COLO668 (cell line): ENCODE results near the gene TBX18.

Experiments used
- DNase-seq: peaks from one replicate; lab custom pipeline; 2025; ENCODE audit not compliant: unreplicated experiment; lab: John Stamatoyannopoulos, UW

TBX18 gene

DNA sequence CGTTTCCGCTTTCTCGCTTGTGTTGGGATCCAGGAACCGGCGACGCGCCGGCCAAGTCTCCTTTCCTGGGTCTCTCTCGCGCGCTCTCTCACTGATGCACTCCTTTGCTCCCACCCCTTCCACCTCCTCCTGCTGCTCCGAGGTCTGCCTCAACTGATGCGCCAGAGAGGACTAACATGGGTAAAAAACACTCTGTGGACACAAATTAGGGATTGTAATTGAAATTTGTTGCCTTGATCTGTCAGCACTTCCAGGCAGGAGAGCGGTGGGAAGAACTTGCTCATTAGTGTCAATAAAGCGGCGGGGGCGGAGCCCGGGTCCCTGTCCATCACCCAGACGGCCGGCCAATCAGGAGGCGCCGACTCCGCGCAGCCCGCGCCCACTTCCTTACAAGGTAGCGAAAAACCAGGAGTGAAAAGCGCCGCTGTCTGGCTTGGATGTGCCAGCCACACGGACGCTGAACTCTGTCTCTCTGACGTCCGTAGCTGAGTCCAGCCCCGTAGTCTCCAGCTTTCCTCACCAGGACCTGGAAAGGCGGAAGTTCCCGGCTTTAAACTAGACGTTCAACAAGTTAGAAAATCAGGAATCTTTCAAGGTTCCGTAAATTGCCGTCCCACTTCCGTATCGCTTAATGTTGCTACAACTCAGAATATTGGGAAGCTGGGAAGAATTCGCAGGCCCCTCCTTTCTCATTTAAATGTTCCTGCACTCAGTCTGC is at the start of gene TBX18:
TSS of gene TBX18 (minus strand) at position 267 of the 718 bp plus-strand sequence. CDS start 417 bp downstream, outside the sequence.
- DNase-seq = no peak

DNA sequence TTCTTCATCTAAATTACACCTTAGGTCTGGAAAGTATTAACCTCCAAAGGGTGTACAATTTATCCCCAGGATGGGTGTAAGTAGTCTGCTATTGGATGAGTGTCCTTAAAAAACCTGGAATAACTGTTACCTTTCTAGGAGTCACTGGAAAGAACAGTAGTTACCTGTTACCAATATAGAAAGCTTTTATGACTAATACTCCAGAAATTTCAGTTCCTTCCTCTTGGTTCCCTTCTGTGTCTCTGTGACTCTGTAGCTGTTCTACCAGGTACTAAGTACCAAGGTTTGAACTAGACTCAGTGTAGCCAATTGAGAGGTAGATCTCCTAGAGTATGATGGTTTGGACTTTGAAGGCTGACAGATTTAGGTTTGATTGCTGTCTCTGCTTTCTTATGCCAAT is 47.0 kb upstream of the TBX18 start:
- no peak for DNase-seq

DNA sequence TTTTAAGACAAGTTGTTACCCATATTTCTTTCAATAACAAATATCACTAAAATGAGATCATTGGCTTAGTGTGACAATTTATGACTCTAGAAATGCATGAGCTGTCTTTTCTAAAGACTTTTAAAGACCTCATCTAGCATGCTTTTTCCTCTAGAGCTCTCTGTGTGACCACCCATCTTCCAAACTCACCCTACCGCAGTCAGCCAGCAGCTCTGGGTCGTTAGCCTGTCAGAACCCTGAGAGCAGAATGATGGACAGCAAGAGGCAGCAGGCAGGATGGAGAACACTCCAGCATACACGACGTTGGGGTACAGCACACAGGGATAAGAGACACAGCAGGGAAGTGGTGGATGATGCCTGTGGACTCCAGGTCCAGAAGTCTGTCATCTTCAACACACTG is 45.1 kb upstream of the TBX18 start:
- DNase-seq = no peak

DNA sequence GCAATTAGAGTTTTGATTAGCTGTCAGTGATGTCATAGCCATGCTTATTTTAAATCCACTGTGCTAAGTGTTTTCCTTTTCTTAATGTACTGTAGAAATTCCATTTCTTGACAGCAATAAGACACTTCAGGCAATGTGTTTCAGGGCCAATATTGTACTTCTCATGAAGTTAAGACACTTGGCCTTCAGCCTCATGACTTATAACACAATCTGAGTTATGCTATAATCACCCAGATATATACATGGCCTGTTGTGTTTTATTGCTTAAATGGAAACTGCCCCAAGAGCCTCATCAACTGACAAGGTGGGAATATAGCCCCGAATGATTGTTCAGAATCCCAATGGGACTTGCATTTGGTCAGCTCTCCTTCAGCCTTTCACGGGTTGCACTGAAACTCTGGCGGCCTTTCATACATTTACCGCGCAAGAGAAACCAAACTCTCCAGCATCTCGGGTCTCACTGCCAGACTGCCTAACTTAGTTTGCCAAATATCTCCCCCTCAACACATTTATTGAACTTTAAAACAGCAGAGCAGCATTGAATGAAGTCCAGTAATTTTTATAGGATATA is 44.2 kb upstream of the TBX18 start:
- no peak for DNase-seq

DNA sequence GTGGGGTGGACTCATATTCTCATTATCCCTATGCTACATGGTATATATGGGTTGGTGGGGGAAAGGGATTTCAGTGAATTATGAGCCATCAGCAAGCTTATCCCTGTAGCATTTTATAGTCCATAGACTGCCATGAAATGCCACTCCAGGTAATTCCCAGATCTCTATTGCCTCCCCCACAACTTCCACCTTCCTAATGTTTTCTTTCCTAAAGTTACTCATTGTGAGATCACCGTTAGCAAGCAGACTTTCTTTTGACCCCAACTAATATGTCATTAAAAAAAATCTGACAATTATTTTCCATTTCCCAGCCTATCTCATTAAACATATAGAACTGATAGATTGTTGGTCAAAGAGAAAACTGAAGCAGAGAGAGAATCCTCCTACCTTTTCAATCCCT is 40.7 kb upstream of the TBX18 start:
- DNase-seq = no peak

DNA sequence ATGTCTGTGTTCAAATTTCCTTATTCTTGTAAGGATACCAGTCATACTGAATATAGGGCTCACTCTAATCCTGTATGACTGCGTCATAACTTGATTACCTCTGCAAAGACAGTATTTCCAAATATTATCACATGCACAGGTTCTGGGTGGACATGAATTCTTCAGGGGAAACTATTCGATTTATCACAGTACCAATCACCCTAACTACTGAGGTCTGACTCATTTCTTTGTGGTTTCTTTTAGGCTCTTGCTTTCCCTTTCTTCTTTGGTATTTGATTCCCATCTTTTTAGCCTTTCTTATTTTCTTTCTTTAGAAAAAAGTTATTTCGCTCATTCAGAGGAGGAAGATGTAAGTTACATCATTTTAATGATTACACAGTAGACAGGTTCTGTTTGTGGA is 40.3 kb upstream of the TBX18 start:
- DNase-seq = no peak

DNA sequence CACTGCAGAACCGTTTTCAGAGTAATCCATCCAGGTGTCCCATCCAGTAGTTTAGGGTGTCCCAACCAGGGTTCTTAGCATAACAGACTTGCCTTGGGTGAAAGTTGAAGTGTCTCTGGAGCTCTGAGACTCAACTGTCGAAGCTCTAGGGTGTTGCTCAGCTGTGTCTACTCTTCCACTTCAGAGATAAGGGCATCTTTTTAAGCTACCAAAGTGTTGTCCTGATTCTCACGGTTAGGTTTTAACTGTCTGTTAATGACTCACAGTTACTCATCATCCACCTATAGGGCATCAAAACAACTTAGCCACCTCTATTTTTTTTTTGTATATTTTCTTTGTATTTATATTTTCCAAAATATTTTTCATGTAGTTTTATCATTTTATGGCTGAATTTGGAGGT is 36.9 kb upstream of the TBX18 start:
- DNase-seq = no peak

DNA sequence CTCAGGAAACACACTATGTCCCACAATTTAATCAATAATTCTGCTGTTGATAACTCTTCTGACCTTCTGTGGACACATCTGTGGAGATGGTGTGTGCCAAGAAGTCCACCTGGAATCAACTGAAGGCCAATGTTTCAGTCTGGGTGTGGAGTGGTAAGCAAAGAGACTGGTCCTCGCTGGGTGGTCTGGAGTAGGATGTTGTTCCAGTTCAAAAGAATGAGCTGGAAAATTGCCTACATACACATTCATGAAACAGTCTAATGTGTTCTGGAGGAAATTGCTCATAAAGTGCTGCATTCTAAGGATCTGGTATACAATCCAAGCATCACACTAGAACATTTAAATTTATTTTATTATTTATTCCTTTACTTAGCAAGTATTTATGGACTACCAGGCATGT is 33.9 kb upstream of the TBX18 start:
- no peak for DNase-seq

DNA sequence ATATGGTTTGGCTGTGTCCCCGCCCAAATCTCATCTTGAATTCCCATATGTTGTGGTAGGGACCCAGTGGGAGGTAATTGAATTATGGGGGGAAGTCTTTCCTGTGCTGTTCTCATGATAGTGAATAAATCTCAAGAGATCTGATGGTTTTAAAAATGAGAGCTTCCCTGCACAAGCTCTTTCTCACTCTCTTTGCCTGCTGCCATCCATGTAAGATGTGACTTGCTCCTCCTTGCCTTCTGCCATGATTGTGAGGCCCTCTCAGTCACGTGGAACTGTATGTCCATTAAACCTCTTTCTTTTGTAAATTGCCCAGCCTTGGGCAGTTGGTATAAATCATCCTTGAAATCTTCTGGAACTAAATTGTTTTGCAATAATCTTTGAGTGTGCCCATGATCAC is 31.9 kb upstream of the TBX18 start:
- DNase-seq = no peak

DNA sequence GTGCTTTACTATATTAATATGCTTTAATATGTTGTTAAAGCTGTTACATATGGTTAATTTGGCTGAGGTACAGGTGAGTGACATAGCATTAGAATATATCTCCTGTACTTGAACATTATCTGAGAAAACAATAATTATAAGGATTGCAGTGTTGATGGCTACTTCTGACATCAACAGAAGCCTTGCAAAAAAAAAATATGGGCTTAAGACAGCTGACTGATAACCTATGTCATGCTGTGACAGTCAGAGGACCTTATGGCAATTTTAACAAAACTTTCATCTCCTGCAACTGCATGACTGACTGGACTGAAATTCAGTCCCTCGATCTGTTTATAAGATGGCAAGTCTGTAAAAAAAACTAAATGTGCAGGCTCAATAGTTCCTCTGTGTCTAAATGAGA is 27.5 kb upstream of the TBX18 start:
- no peak for DNase-seq

DNA sequence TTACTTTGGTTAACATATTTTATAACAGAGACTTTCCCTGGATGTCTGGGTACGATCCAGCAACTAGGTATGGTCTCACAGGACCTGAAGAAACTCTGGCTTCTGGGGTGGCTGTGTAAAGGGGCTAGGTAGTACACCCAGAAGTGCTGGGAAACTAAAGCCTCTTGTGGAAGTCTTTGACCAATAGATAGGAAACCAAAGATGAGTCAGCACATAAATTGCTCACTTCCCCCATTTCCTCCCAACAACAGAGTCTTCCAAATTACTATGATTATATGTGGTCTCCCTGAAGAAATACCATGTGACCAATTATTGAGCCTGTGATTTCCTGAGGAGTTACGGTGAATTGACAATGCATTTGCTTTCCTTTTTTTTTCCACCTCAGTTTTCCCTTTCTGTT is 26.8 kb upstream of the TBX18 start:
- no peak for DNase-seq

DNA sequence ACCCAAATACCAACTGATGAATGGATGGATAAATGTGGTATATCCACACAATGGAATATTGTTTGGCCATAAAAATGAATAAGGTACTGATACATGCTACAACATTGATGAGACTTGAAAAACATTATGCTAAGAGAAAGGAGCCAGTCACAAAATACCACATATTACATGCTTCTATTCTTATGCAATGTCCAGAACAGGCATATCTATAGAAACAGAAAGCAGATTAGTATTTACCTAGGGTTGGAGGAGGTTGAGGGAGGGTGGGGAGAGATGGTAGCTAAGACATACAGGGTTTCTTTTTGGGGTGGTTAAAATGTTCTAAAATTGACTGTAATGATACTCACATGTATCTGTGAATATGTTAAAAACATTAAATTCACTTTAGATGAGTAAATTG is 24.8 kb upstream of the TBX18 start:
- no peak for DNase-seq

DNA sequence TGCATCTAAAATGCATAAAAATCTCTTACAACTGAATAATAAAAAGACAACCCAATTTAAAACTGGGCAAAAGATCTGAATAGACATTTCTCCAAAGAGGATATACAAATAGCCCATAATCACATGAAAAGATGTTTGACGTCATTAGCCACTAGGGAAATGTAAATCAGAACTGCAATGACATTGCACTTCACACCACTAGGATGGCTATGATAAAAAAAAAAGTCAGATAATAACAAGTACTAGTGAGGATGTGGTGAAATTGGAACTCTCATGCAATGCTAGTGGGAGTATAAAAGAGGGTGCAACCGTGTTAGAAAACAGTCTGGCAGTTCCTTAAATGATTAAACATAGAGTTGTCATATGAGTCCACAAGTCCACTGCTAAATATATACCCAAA is 24.3 kb upstream of the TBX18 start:
- DNase-seq = no peak

DNA sequence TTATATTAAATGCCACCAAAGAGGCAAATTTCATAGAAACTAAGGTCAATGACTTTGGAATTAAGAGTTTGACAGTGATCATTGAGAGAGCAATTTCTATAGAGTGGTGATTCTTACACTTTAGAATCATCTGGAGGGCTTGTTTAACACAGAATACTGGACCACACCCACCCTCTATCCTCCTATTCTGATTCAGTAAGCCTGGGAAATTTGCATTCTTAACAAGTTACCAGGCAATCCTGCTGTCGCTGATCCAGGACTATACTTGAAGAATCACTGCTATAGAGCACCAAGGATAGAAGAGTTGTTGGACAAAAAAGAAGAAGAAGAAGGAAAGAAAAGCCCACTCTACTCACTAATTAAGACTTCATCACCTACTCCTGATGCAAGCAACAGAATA is 21.3 kb upstream of the TBX18 start:
- no peak for DNase-seq

DNA sequence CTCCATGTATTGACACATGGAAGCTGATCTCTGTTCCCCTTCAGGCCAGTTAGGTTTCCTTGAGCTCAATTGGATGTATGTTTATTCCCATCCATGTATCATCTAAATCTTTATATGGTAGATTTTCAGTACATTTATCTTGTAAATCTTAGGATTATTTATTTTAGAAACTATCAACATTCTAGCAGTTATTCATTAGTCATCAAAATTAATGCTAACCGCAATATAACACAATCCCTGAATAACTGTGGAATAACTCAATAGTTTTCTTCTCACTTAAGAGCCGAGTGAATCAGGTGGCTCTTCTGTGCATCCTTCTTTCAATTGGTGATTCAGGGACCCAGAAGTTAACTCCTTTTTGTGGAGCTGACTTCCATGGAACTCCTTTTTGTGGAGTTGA is 15.5 kb upstream of the TBX18 start:
- no peak for DNase-seq

DNA sequence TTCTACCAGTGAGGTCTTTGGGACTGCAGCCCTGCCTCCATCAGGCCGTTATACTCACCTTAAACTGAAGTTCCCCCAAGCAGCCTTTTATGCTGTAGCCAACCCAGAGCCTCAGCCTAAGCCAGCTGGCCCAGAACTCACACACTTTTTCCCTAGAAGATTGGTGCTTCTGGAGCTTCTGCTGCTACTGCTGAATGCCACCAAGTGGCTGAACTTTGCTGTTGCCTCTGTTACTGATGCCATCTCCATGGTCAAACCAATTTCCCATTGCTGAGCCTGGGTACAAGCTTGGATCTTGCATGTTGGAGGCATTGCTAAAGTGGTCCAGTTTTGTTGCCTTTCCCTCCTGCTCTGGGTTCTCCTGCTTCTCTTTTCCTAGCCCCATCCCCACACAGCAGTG is 15.0 kb upstream of the TBX18 start:
- DNase-seq = no peak

DNA sequence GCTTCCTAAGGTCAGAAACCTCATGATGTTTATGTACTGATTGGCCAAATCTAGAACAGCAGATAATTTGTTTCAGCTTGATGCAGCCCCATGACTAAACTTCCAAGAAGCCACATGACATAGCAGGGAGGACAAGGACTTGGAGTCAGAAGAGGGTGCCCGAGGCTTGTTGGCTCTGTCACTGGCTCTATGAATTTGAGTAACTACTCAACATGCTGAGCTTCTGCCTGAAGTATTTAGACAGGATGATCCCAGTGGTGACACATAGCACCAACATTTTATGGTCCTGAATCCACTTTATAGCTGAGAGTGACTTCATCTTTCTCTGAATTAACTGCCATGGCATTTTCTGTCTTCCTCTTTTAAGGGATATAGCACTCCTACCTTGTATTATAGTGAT is 13.5 kb upstream of the TBX18 start:
- DNase-seq = no peak

DNA sequence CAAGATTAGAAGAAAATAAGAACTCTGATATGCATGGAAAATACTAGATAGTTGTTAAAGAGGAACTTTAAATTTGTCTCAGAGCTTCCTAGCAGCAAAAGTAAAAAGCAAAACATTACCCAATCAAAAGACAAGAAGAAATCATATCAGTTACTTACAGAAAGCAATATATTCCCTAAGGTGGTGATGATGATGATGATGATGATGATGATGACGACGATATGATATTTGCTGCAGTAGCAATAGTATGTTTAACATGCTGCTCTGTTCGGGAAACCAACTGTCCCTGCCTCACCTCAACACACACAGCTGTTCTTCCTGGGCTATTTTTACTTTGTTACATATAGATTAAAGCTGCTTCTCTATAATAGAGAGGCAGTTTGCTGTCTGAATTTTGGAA is 12.0 kb upstream of the TBX18 start:
- no peak for DNase-seq

DNA sequence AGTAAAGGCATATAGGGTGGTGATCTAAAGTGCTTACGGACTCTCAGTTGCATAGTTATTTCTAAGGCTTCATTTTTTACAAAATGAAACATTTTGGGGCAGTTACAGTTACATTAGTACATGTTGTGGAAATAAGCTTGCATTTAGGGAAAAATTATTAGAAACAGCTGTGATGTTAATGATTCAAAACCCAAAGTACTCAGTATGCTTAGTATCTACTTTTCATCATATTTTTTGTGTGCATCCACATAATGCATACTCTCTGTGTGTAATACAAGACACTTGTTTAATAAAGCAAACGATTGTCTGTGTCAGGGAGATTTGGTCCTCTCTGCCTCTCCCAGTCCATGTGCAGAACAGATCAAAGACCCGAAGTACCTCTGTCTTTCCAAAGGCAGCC is 11.4 kb upstream of the TBX18 start:
- no peak for DNase-seq

DNA sequence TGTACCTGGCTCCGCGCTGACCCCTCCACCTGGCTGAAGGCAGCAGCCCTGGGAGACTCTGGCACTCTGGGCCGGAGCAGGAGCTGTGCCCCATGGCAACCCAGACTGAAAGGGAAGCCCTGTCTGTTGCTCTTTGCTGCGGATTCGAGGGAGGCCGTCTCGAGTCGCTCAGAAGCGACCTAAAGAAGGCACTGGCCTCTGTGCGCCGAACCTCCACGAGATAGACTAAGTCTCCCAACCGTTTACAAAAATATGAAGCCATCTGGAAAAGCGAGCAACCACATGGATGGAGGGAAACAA is 10.5 kb upstream of the TBX18 start:
- DNase-seq = no peak

DNA sequence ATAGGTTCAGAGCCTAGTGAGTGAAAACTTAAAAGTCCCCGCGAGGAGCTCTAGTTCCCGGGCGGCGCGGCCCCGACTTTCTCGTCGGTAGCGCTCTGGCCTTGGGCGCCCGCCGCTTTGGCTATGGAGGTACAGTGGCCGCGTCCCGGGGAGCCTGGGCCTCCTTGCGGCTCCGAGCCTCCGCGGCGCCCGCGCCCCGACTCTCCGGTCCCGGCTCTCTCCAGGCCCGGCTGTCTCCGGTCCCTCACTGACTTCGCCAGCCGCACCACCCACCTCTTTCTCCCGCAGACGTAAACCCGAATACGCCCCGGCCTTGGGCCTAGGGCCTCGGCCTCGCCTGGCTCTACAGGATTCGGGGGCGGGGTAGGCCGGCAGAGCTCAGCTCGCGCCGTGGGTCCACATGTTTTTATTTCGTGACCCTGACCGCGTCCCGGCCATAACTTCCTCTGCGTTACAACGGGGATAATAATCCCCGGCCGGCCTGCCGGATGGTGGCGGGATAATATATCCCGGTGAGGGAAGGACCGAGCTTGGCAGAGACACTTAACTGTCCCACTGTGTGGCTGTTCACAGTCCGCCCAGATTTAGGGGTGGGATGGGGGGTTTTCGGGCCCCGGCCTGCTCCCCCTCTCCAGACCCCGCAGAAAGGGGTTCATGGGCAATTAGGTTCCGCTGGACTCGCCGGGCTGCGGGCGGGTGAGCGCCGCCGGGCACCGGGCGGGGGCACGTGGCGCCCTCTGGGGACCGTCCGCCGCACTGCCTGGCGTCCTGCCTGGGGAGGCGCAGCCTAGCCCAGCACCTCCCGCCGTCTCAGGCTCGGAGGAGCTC is 10.0 kb upstream of the TBX18 start:
- DNase-seq = no peak

DNA sequence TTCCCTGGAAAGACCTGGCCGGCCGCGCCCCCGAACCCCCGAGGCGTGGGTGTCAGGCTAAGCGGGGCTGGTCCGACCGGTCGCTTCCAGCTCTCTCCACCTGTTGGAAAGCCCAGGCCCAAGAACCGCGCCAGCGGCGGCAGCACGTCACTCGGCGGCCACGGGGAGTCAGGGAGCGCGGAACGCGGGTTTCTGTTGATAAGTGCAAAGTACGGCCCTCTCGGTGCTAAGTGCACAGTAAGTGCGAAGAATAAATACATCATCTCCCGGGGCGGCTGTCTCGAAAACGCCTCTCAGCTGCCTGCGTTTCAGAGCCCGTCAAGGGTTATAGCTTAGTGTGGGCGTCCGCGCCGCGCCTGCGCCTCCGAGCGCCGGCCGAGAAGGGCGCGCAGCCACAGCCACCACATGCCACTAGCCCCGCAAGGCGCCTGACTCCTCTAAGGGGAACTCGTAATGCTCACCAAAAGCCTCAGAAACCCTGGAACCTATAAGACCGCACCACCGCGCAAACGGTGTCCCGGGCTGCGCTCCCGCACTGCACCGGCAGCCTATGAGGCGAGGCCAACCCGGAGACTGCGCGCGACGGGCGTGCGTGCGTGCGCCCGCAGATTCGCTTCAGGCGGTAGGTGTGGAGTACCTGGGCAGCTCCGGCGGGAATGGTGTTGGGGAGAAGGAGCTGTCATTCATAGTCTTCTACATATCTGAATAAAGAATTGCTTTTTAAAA is 9.2 kb upstream of the TBX18 start:
- no peak for DNase-seq
